IPS-18c (cell line): Measurements from ENCODE around the gene NR1I2.

Source experiments
- H3K4me3 ChIP-seq: 2 replicates; pipeline ENCODE4 v1.7.0; 2013; ENCODE audit warnings: low read depth, mild to moderate bottlenecking, low read length, moderate library complexity; ENCODE audit not compliant: insufficient read depth
- H3K9me3 ChIP-seq: one replicate; pipeline ENCODE4 v1.6.1; 2013; ENCODE audit warnings: mild to moderate bottlenecking, low read length, moderate library complexity; ENCODE audit not compliant: control insufficient read depth, insufficient read depth

NR1I2 gene

GRCh38 chr3:119841808-119842471 lies 60.0 kb downstream of the NR1I2 start:
- no peaks in the 10 kb centered on the region for H3K9me3 ChIP-seq
- no peak overlapping the region for H3K4me3 ChIP-seq

DNA sequence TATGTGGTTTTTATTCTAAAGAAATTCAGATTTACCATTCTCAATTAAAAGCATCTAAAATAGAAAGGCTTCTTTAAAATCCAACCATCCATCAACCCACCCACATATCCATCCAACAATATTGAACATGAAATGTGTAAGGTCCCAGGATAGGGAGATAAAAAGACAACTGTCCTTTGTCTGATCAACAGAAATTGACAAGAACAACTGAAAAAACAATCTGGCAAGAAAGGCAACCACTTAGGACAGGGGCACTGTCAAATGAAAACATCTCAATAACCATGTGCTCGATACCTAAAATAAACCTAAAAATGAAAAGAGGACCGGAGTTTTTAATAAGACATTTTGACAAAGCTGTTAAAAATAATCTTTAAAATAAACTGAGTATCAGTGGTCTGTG lies 67.2 kb downstream of the NR1I2 start:
- no peak overlapping the region for H3K4me3 ChIP-seq
- no peaks in the 10 kb centered on the region for H3K9me3 ChIP-seq

DNA sequence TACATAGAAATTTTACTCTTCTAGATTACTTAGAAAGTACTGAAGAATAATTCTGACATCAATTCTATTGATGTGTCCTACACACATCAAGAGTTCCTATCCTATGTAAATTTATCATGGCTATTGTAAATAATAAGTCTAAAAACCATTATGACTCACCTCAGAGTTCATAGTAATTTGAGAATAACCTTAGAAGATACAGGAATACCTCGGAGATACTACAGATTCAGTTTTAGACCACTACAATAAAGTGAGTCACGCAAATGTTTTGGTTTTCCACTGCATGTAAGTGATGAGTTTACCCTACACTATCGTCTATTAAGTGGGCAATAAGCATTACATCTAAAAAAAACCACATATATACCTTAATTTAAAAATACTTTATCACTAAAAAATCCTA lies 74.8 kb downstream of the NR1I2 start:
- H3K9me3 ChIP-seq, result peaks cover 2% of the 10 kb centered on the region
- no peak overlapping the region for H3K4me3 ChIP-seq

DNA sequence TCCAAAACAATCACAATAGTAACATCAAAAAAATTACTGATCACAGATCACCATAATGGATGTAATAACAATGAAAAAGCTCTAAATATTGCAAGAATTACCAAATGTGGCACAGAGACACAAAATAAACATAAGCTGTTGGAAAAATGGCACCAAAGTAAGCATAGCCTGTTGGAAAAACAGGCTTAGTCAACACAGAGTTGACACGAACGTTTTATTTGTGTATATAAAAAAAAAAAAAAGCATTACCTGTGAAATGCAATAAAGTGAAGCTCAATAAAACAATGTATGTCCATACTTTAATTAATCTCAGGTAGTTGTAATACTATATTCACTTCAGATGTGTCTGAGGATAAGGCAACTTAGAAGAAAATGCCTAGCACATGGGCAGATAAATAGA lies 77.1 kb downstream of the NR1I2 start:
- peaks cover 2% of the 10 kb centered on the region for H3K9me3 ChIP-seq
- no peak overlapping the region for H3K4me3 ChIP-seq

GRCh38 chr3:119859728-119860127 lies 77.8 kb downstream of the NR1I2 start:
- no peak overlapping the region for H3K4me3 ChIP-seq
- H3K9me3 ChIP-seq, result peaks cover 2% of the 10 kb centered on the region

DNA sequence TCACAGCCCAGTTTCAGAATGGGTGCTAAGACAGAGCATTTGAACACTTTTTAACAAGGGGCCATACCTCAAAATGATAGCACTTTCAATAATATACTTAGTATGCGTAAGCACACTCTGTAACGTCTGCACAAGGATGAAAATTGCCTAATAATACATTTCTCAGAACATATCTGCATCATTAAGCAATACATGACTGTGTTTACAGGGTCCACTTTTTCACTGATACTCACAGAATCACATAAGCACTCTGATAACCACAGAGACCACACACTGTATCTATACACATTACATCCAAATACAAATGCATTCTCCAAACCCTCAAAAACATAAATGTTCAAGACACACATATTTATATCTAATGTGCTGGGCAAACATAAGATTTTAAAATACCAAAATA lies 79.8 kb downstream of the NR1I2 start:
- Histone ChIP-seq H3K9me3 (peaks cover 2% of the 10 kb centered on the region), H3K4me3 (no peak overlapping the region)

DNA sequence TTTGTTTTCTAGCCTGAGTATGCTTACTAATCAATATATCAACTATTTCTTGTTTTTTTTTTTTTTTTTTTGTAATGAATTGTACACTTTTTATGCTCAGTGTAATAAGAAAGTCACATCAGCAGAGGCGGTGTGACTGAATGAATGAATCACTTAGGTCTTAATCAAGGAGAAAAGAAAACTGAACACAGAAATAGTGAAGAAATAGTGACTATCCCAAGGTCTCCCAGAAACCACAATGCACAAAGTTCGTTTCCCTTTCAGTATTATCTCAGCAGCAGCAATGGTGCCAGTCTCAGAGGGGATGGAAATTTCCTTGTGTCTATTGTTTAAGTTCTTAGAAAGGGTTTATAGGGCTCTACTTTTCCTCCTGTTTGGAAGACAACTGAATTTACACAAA lies 80.7 kb downstream of the NR1I2 start:
- no peak overlapping the region for H3K4me3 ChIP-seq

GRCh38 chr3:119864476-119864875 lies 82.6 kb downstream of the NR1I2 start:
- no peak overlapping the region for H3K4me3 ChIP-seq
- no peaks in the 10 kb centered on the region for H3K9me3 ChIP-seq

More for the DNA sequence above, 80.7 kb downstream of the NR1I2 start:
- peaks cover 2% of the 10 kb centered on the region for H3K9me3 ChIP-seq
